MCF 10A (cell line): ENCODE data around the gene LAMB2. TPM values are rescaled to one million over a fixed set of nuclear protein-coding genes. Genes with fewer than 3 reads are reported as not detected.

Source experiments
- BruUV-seq: library from RNA; stranded (reverse); fragments of 400-500 nt; replicated peaks from 2 replicates; lab custom pipeline; 2021; lab: Mats Ljungman, UMichigan
- CTCF ChIA-PET: fragments of 300-600 bp; sonication (Branson Sonifier 250); formaldehyde crosslinking; extraction: SDS; loops from one replicate; lab custom pipeline; 2021; ENCODE audit warnings: antibody characterized with exemption, inconsistent platforms; lab: Yijun Ruan, JAX
- POLR2A ChIA-PET: fragments of 300-600, 350-650 bp; sonication (Branson Sonifier 250); formaldehyde crosslinking; extraction: SDS; loops from one replicate; lab custom pipeline; 2020; ENCODE audit warnings: antibody characterized with exemption, inconsistent platforms; lab: Yijun Ruan, JAX
- DNase-seq: peaks from one replicate; pipeline ENCODE4 v3.0.0-alpha.2; 2018; ENCODE audit not compliant: unreplicated experiment
- H3K27ac Mint-ChIP-seq: one replicate; pipeline ENCODE4 v1.8.0; 2022; ENCODE audit warnings: mild to moderate bottlenecking, low read depth, mixed read lengths; ENCODE audit not compliant: unreplicated experiment
- H3K27me3 Mint-ChIP-seq: one replicate; pipeline ENCODE4 v1.8.0; 2022; ENCODE audit warnings: mixed read lengths; ENCODE audit not compliant: insufficient read depth, unreplicated experiment
- H3K36me3 Mint-ChIP-seq: one replicate; pipeline ENCODE4 v1.8.0; 2022; ENCODE audit warnings: mild to moderate bottlenecking, moderate library complexity, mixed read lengths; ENCODE audit not compliant: insufficient read depth, unreplicated experiment
- H3K4me1 Mint-ChIP-seq: one replicate; pipeline ENCODE4 v1.8.0; 2022; ENCODE audit warnings: mixed read lengths; ENCODE audit not compliant: insufficient read depth, unreplicated experiment
- H3K4me3 Mint-ChIP-seq: one replicate; pipeline ENCODE4 v1.8.0; 2022; ENCODE audit warnings: mild to moderate bottlenecking, moderate library complexity, mixed read lengths; ENCODE audit not compliant: unreplicated experiment
- H3K9me3 Mint-ChIP-seq: one replicate; pipeline ENCODE4 v1.8.0; 2022; ENCODE audit warnings: mixed read lengths; ENCODE audit not compliant: unreplicated experiment
- CTCF ChIP-seq: fragments of 200-600 bp; IDR thresholded peaks from one replicate; pipeline ENCODE4 v1.8.0; 2022; ENCODE audit warnings: antibody characterized with exemption, mild to moderate bottlenecking; ENCODE audit not compliant: unreplicated experiment
- intact Hi-C: fragments of 100-400 bp; cut with micrococcal nuclease; formaldehyde crosslinking; loops from 2 replicates; pipeline ENCODE4 v1.14.1; 2022
- total RNA-seq: library from RNA; stranded (reverse); gene quantifications from 2 replicates; pipeline ENCODE4 v1.2.3, GENCODE V29; 2022

LAMB2 gene
- total RNA-seq, 1 experiment from 2014 or later, result 224 TPM

GRCh38 chr3:49111347-49111746 is 21.5 kb downstream of the LAMB2 start:
- Mint-ChIP-seq H3K27ac (no peak overlapping the region), H3K36me3 (peaks cover 50% of the 10 kb centered on the region), H3K27me3 (no peaks in the 10 kb centered on the region), H3K4me1 (no peaks in the 10 kb centered on the region), H3K9me3 (no peaks in the 10 kb centered on the region), H3K4me3 (no peak overlapping the region)
- no peak for TF ChIP-seq CTCF
- no TSS peak for BruUV-seq
- DNase-seq, result no peak
- CTCF ChIA-PET, result no interaction called here
- POLR2A ChIA-PET, result interaction anchor here (1.3 kb wide), 1 partner anchor 9 kb away, joined by 5 read pairs; the partner anchor contains the start of gene USP19
- intact Hi-C loops, result no loop called here

- no TSS peak for BruUV-seq
- Mint-ChIP-seq H3K27me3 (no peaks in the 10 kb centered on the region), H3K4me3 (no peak overlapping the region), H3K4me1 (peaks cover 1% of the 10 kb centered on the region), H3K9me3 (no peaks in the 10 kb centered on the region), H3K27ac (no peak overlapping the region), H3K36me3 (peaks cover 45% of the 10 kb centered on the region)
- intact Hi-C loops, result no loop called here
- TF ChIP-seq CTCF, result no peak
- ChIA-PET POLR2A (interaction anchor here (1.6 kb wide), 1 partner anchor 10 kb away, joined by 9 read pairs; the partner anchor contains the start of gene USP19), CTCF (interaction anchor here (0.6 kb wide), 1 partner anchor 1798 kb away, joined by 3 read pairs; no protein-coding TSS in a partner anchor)
- no peak for DNase-seq
Observed at GRCh38 chr3:49110780-49111179, 22.1 kb downstream of the LAMB2 start.

GRCh38 chr3:49108346-49108745 is 24.5 kb downstream of the LAMB2 start:
- CTCF ChIA-PET, result interaction anchor here (1.1 kb wide), 1 partner anchor 50 kb away, joined by 3 read pairs; no protein-coding TSS in a partner anchor
- peaks cover 38% of the 10 kb centered on the region for H3K36me3 Mint-ChIP-seq
- peaks cover 9% of the 10 kb centered on the region for H3K4me1 Mint-ChIP-seq
- no peak for DNase-seq
- H3K4me3 Mint-ChIP-seq, result no peak overlapping the region
- intact Hi-C loops, result no loop called here
- no peaks in the 10 kb centered on the region for H3K27me3 Mint-ChIP-seq
- H3K27ac Mint-ChIP-seq, result no peak overlapping the region
- POLR2A ChIA-PET, result interaction anchor here (1.1 to 1.9 kb wide), 2 partner anchors 14 to 25 kb away, joined by 3 to 7 read pairs; partner anchors contain the start of genes LAMB2 and QRICH1
- no TSS peak for BruUV-seq
- no peaks in the 10 kb centered on the region for H3K9me3 Mint-ChIP-seq
- no peak for TF ChIP-seq CTCF

GRCh38 chr3:49104427-49105291 is 28.2 kb downstream of the LAMB2 start, which contains the start of gene QARS1:
Gene QARS1 (minus strand): TSS chr3:49104757. CDS start chr3:49104733, 24 bp downstream.
- BruUV-seq, result TSS peak; percentile 87
- CTCF ChIA-PET, result interaction anchor here (0.8 kb wide), 1 partner anchor 12 kb away, joined by 3 read pairs; no protein-coding TSS in a partner anchor

More at GRCh38 chr3:49104427-49105291, 28.2 kb downstream of the LAMB2 start, which contains the start of gene QARS1:
- H3K36me3 Mint-ChIP-seq, result peaks cover 47% of the 10 kb centered on the region
- peak within 1 kb of the TSS; percentile 98 for H3K4me3 Mint-ChIP-seq
- DNase-seq, result peak; percentile 93
- H3K4me1 Mint-ChIP-seq, result peaks cover 12% of the 10 kb centered on the region
- intact Hi-C loops, result no loop called here
- no peaks in the 10 kb centered on the region for H3K9me3 Mint-ChIP-seq
- no peaks in the 10 kb centered on the region for H3K27me3 Mint-ChIP-seq
- H3K27ac Mint-ChIP-seq, result peak within 1 kb of the TSS; percentile 90
- POLR2A ChIA-PET, result interaction anchor here (0.7 to 4.4 kb wide), 13 partner anchors 10 to 241 kb away, joined by 3 to 63 read pairs (median 3); partner anchors contain the start of genes IMPDH2, LAMB2, NDUFAF3 and QRICH1
- no peak for TF ChIP-seq CTCF
